SK-N-SH (cell line): ENCODE results near the gene LIAS. TPM values are rescaled to one million over a fixed set of nuclear protein-coding genes. Genes with fewer than 3 reads are reported as not detected.

Source experiments
- CTCF ChIA-PET: fragments of 300-600, 350-600 bp; formaldehyde crosslinking; extraction: SDS; loops from one replicate; lab custom pipeline; 2021; lab: Yijun Ruan, JAX
- POLR2A ChIA-PET: fragments of 350-600 bp; sonication (Branson Sonifier 250); formaldehyde crosslinking; extraction: SDS; loops from one replicate; lab custom pipeline; 2020; ENCODE audit warnings: antibody characterized with exemption, inconsistent platforms; lab: Yijun Ruan, JAX
- DNase-seq: peaks from one replicate; pipeline ENCODE4 v3.0.0; 2012
- H2AFZ ChIP-seq: fragments of 200-600 bp; sonication (generic); 2 replicates; pipeline ENCODE4 v1.8.1; 2016; ENCODE audit warnings: antibody characterized with exemption, mild to moderate bottlenecking, low read depth
- H3F3A ChIP-seq: fragments of 200-600 bp; sonication (generic); replicated peaks from 2 replicates; pipeline ENCODE3; 2016; ENCODE audit warnings: antibody characterized with exemption, mild to moderate bottlenecking; ENCODE audit not compliant: insufficient read depth
- H3K27ac ChIP-seq, 2 experiments: fragments of 200-500 bp in 1 of 2; fragments of 200-600 bp in 1 of 2; sonication (Bioruptor generic) in 1 of 2; sonication (generic), shearing (Covaris generic) in 1 of 2; 2 replicates each; pipeline versions ENCODE4 v1.5.1 to v1.6.1; 2014 to 2016; ENCODE audit warnings: low read depth in 2 of 2, inconsistent platforms in 1 of 2, low read length in 1 of 2, mild to moderate bottlenecking in 1 of 2, mixed read lengths in 1 of 2
- H3K27me3 ChIP-seq: fragments of 200-600 bp; sonication (generic), shearing (Covaris generic); 2 replicates; pipeline ENCODE4 v1.6.1; 2016; ENCODE audit warnings: mixed run types; ENCODE audit not compliant: insufficient read depth
- H3K36me3 ChIP-seq, 2 experiments: fragments of 200-500 bp in 1 of 2; fragments of 200-600 bp in 1 of 2; sonication (Bioruptor generic) in 1 of 2; sonication (generic) in 1 of 2; replicated peaks in 1 of 2; 2 replicates each; pipeline versions ENCODE3 to v1.5.1; 2014 to 2016; ENCODE audit warnings: low read length in 1 of 2, mild to moderate bottlenecking in 1 of 2; ENCODE audit not compliant: insufficient read depth in 2 of 2, control insufficient read depth in 1 of 2
- H3K4me1 ChIP-seq, 2 experiments: fragments of 200-500 bp in 1 of 2; fragments of 200-600 bp in 1 of 2; sonication (Bioruptor generic) in 1 of 2; sonication (generic), shearing (Covaris generic) in 1 of 2; 2 replicates each; pipeline versions ENCODE4 v1.5.1 to v1.6.1; 2014 to 2016; ENCODE audit warnings: low read depth in 1 of 2, low read length in 1 of 2, mixed run types in 1 of 2; ENCODE audit not compliant: insufficient read depth in 2 of 2, control insufficient read depth in 1 of 2
- H3K4me2 ChIP-seq: fragments of 200-600 bp; sonication (generic), shearing (Covaris generic); 2 replicates; pipeline ENCODE4 v1.6.1; 2017; ENCODE audit warnings: mixed run types
- H3K4me3 ChIP-seq, 2 experiments: fragments of 200-500 bp in 1 of 2; fragments of 200-600 bp in 1 of 2; sonication (Bioruptor generic) in 1 of 2; sonication (generic), shearing (Covaris generic) in 1 of 2; 2 replicates each; pipeline versions ENCODE4 v1.5.1 to v1.8.1; 2014 to 2016; ENCODE audit warnings: low read depth in 2 of 2, inconsistent platforms in 1 of 2, low read length in 1 of 2, mild to moderate bottlenecking in 1 of 2, mixed read lengths in 1 of 2, moderate library complexity in 1 of 2
- H3K79me2 ChIP-seq: fragments of 200-600 bp; sonication (generic); 2 replicates; pipeline ENCODE4 v1.8.1; 2017; ENCODE audit warnings: mild to moderate bottlenecking; ENCODE audit not compliant: insufficient read depth
- H3K9ac ChIP-seq: fragments of 200-600 bp; sonication (generic); 2 replicates; pipeline ENCODE4 v1.6.1; 2017; ENCODE audit warnings: mixed run types
- H3K9me2 ChIP-seq: fragments of 200-600 bp; sonication (generic); 2 replicates; pipeline ENCODE4 v1.6.1; 2017; ENCODE audit warnings: mixed run types
- H3K9me3 ChIP-seq: fragments of 200-600 bp; sonication (generic); 2 replicates; pipeline ENCODE4 v1.6.1; 2017; ENCODE audit warnings: mixed run types, mild to moderate bottlenecking, moderate library complexity
- H4K20me1 ChIP-seq: fragments of 200-600 bp; sonication (generic); 2 replicates; pipeline ENCODE4 v1.6.1; 2017; ENCODE audit warnings: mild to moderate bottlenecking, mixed run types; ENCODE audit not compliant: insufficient read depth
- ELF1 ChIP-seq: IDR thresholded peaks from 2 replicates; pipeline ENCODE4 v1.4.0; 2012
- EZH2phosphoT487 ChIP-seq: fragments of 200-600 bp; sonication (generic); IDR thresholded peaks from 2 replicates; pipeline ENCODE4 v1.6.1; 2017; ENCODE audit warnings: low read depth, mixed run types, mild to moderate bottlenecking, antibody characterized with exemption, moderate library complexity, borderline replicate concordance
- GABPA ChIP-seq: IDR thresholded peaks from 2 replicates; pipeline ENCODE4 v1.4.0; 2012; ENCODE audit warnings: low read depth, mild to moderate bottlenecking
- GATA2 ChIP-seq: sonication (generic); formaldehyde crosslinking; IDR thresholded peaks from 2 replicates; pipeline ENCODE4 v1.5.0; 2020; ENCODE audit warnings: mild to moderate bottlenecking, missing genetic modification reagents
- JUND ChIP-seq: IDR thresholded peaks from 2 replicates; pipeline ENCODE4 v1.4.0; 2012
- MXI1 ChIP-seq: IDR thresholded peaks from 2 replicates; pipeline ENCODE4 v1.6.1; 2012; ENCODE audit warnings: mild to moderate bottlenecking, low read depth, low read length, improper control_type of control experiment
- NRF1 ChIP-seq: IDR thresholded peaks from 2 replicates; pipeline ENCODE4 v1.6.1; 2012; ENCODE audit warnings: low read depth, mild to moderate bottlenecking, low read length
- POLR2AphosphoS5 ChIP-seq: IDR thresholded peaks from 2 replicates; pipeline ENCODE4 v1.6.1; 2012; ENCODE audit warnings: low read depth, low read length
- RAD21 ChIP-seq: IDR thresholded peaks from 2 replicates; pipeline ENCODE4 v1.6.1; 2012; ENCODE audit warnings: mild to moderate bottlenecking, low read length
- RCOR1 ChIP-seq: fragments of 150-350 bp; IDR thresholded peaks from 2 replicates; pipeline ENCODE4 v1.6.1; 2017; ENCODE audit warnings: antibody characterized with exemption, low read length
- RXRA ChIP-seq: IDR thresholded peaks from 2 replicates; pipeline ENCODE4 v1.4.0; 2012; ENCODE audit warnings: low read depth, mild to moderate bottlenecking, borderline replicate concordance
- SMC3 ChIP-seq: IDR thresholded peaks from 2 replicates; pipeline ENCODE4 v1.6.1; 2012; ENCODE audit warnings: low read depth, low read length, improper control_type of control experiment
- TCF12 ChIP-seq: IDR thresholded peaks from 2 replicates; pipeline ENCODE4 v1.4.0; 2012
- WGBS: methylation state at CpG from one replicate; pipeline ENCODE4 v1.1.6; 2017; ENCODE audit warnings: low lambda C conversion rate; 5-methylcytosine and 5-hydroxymethylcytosine counted together
- polyA plus RNA-seq, 3 experiments: library from polyadenylated mRNA; depleted of rRNA; stranded (reverse); fragments of >200 nt; gene quantifications; 2 replicates each; pipeline ENCODE4 v1.2.3, GENCODE V29; 2012
- TF ChIP-seq, protein P1 (sequence below): IDR thresholded peaks from 2 replicates; pipeline ENCODE4 v1.4.0; 2012; ENCODE audit warnings: low read depth, borderline replicate concordance
- TF ChIP-seq, protein P2 (sequence below): fragments of 150-350 bp; IDR thresholded peaks from 2 replicates; pipeline ENCODE4 v1.6.1; 2016; ENCODE audit warnings: mild to moderate bottlenecking, low read depth, low read length
- TF ChIP-seq, protein P3 (sequence below): IDR thresholded peaks from 2 replicates; pipeline ENCODE4; 2012
- TF ChIP-seq, protein P4 (sequence below): IDR thresholded peaks from 2 replicates; pipeline ENCODE4 v1.6.1; 2012; ENCODE audit warnings: mild to moderate bottlenecking, low read depth, low read length, moderate library complexity
- TF ChIP-seq, protein P5 (sequence below): IDR thresholded peaks from 2 replicates; pipeline ENCODE4 v1.4.0; 2012; ENCODE audit warnings: low read depth

Gene LIAS
- polyA plus RNA-seq, 1 of the 3 experiments (the other 2 are of a cell fraction) = 9.2 TPM

DNA sequence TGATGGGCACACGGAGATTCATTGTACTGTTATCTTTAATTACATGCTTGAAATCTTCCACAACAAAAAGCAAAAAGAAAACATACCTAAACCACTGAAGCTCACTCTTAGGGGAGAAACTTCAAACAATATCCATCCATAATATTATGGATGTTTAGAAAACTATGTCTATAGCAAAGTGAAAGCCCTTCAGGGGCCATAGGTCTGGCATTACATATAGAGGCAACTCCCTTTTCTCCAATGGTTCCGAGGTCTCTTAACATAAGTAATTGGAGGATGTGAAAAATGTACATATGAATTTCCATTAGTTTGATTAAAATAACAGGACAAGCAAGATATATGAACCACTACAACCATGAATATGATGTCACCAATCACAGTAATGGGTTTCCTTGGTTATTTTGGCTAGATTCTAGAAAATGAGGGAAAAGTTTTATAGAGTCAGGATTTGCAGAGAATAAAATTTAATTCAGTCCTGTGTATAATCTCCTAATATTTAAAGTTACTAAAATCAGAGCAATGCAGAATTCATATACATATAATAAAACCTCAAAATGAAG, 57.6 kb downstream of the LIAS start:
- Histone ChIP-seq H3K79me2 (peaks cover 98% of the 10 kb centered on the region), H3F3A (peaks cover 26% of the 10 kb centered on the region), H3K4me2 (no peak overlapping the region)
- ChIA-PET CTCF (no interaction called here), POLR2A (no interaction called here)
- no peak for DNase-seq
- no peak for TF ChIP-seq TCF12
- TF ChIP-seq, protein P1, sequence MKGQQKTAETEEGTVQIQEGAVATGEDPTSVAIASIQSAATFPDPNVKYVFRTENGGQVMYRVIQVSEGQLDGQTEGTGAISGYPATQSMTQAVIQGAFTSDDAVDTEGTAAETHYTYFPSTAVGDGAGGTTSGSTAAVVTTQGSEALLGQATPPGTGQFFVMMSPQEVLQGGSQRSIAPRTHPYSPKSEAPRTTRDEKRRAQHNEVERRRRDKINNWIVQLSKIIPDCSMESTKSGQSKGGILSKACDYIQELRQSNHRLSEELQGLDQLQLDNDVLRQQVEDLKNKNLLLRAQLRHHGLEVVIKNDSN = no peak
- no peak for TF ChIP-seq MXI1
- TF ChIP-seq RAD21 = no peak
- TF ChIP-seq, protein P2, sequence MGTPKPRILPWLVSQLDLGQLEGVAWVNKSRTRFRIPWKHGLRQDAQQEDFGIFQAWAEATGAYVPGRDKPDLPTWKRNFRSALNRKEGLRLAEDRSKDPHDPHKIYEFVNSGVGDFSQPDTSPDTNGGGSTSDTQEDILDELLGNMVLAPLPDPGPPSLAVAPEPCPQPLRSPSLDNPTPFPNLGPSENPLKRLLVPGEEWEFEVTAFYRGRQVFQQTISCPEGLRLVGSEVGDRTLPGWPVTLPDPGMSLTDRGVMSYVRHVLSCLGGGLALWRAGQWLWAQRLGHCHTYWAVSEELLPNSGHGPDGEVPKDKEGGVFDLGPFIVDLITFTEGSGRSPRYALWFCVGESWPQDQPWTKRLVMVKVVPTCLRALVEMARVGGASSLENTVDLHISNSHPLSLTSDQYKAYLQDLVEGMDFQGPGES = no peak
- TF ChIP-seq EZH2phosphoT487 = no peak
- no peak for TF ChIP-seq RCOR1
- TF ChIP-seq, protein P3, sequence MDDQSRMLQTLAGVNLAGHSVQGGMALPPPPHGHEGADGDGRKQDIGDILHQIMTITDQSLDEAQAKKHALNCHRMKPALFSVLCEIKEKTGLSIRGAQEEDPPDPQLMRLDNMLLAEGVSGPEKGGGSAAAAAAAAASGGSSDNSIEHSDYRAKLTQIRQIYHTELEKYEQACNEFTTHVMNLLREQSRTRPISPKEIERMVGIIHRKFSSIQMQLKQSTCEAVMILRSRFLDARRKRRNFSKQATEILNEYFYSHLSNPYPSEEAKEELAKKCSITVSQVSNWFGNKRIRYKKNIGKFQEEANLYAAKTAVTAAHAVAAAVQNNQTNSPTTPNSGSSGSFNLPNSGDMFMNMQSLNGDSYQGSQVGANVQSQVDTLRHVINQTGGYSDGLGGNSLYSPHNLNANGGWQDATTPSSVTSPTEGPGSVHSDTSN = no peak
- no peak for TF ChIP-seq RXRA
- TF ChIP-seq, all 33 proteins: peak for 0
- 85% methylated on average over 2 of the region's 2 CpGs for WGBS
- Histone ChIP-seq H3K9me2 (no peaks in the 10 kb centered on the region), H4K20me1 (peaks cover 3% of the 10 kb centered on the region; the same call in 1 of the 2 replicates), H3K4me3 (no peak overlapping the region), H3K36me3 (peaks cover 20 to 68% of the 10 kb centered on the region in 2 experiments), H3K27me3 (no peaks in the 10 kb centered on the region), H3K27ac (peak overlapping the region in 1 of 2 experiments; percentile 17; a peak in 2 of 4 replicates), H3K9ac (no peak overlapping the region), H3K9me3 (no peaks in the 10 kb centered on the region), H2AFZ (no peak overlapping the region), H3K4me1 (peaks cover 2 to 4% of the 10 kb centered on the region in 2 experiments; a peak in 1 of 4 replicates)

DNA sequence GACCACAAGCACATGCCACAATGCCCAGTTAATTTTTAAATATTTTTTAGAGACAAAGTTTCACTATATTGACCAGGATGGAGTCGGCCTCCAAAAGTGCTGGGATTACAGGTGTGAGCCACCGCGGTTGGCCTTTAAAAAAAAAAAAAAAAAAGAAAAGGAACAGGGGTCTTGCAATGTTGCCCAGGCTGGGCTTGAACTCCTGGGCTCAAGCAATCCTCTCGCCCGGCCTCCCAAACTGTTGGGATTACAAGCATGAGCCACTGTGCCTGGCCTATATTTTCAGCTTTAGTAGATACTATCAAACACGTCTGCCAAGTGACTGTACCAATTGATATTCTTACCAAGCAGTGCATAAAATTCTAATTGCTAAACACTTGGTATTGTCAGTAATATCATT, 59.6 kb downstream of the LIAS start:
- peaks cover 3% of the 10 kb centered on the region; the same call in 1 of the 2 replicates for H4K20me1 ChIP-seq
- TF ChIP-seq SMC3 (no peak), POLR2AphosphoS5 (no peak), GABPA (no peak), ELF1 (no peak), GATA2 (CRISPR knock-in tag) (no peak), JUND (no peak), NRF1 (no peak)
- TF ChIP-seq, protein P4, sequence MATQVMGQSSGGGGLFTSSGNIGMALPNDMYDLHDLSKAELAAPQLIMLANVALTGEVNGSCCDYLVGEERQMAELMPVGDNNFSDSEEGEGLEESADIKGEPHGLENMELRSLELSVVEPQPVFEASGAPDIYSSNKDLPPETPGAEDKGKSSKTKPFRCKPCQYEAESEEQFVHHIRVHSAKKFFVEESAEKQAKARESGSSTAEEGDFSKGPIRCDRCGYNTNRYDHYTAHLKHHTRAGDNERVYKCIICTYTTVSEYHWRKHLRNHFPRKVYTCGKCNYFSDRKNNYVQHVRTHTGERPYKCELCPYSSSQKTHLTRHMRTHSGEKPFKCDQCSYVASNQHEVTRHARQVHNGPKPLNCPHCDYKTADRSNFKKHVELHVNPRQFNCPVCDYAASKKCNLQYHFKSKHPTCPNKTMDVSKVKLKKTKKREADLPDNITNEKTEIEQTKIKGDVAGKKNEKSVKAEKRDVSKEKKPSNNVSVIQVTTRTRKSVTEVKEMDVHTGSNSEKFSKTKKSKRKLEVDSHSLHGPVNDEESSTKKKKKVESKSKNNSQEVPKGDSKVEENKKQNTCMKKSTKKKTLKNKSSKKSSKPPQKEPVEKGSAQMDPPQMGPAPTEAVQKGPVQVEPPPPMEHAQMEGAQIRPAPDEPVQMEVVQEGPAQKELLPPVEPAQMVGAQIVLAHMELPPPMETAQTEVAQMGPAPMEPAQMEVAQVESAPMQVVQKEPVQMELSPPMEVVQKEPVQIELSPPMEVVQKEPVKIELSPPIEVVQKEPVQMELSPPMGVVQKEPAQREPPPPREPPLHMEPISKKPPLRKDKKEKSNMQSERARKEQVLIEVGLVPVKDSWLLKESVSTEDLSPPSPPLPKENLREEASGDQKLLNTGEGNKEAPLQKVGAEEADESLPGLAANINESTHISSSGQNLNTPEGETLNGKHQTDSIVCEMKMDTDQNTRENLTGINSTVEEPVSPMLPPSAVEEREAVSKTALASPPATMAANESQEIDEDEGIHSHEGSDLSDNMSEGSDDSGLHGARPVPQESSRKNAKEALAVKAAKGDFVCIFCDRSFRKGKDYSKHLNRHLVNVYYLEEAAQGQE = no peak
- TF ChIP-seq, protein P1 = no peak
- TF ChIP-seq, protein P5, sequence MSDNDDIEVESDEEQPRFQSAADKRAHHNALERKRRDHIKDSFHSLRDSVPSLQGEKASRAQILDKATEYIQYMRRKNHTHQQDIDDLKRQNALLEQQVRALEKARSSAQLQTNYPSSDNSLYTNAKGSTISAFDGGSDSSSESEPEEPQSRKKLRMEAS = no peak
- H3K36me3 ChIP-seq = peaks cover 9 to 53% of the 10 kb centered on the region in 2 experiments
- no peaks in the 10 kb centered on the region for H3K9me2 ChIP-seq
- H3K79me2 ChIP-seq = peaks cover 97% of the 10 kb centered on the region
- CTCF ChIA-PET = interaction anchor here (1.0 kb wide), 1 partner anchor 49 kb away, joined by 5 read pairs; no protein-coding TSS in a partner anchor
- H3K9ac ChIP-seq = no peak overlapping the region
- no peak overlapping the region for H3K4me3 ChIP-seq
- peaks cover 2 to 20% of the 10 kb centered on the region in 2 experiments; a peak in 2 of 4 replicates for H3K4me1 ChIP-seq
- H3K27me3 ChIP-seq = no peaks in the 10 kb centered on the region
- H3K9me3 ChIP-seq = no peaks in the 10 kb centered on the region
- WGBS = 89% methylated on average over 6 of the region's 6 CpGs
- no peak for DNase-seq
- H3F3A ChIP-seq = peaks cover 46% of the 10 kb centered on the region
- H3K27ac ChIP-seq = no peak overlapping the region
- no peak overlapping the region for H3K4me2 ChIP-seq
- no peak overlapping the region for H2AFZ ChIP-seq
- POLR2A ChIA-PET = no interaction called here
